CD4-positive, alpha-beta T cell treated with Interferon alpha-2 for 1 hour (primary cell): ENCODE data around the gene CAPN11.
"Not testable (repeated sequence)": the region's sequence is repeated elsewhere in the genome, so short reads cannot be mapped to it uniquely, and the experiment has no call there.

Source experiments
- DNase-seq, 2 donors: peaks; one replicate each; pipeline ENCODE4 v3.0.0-alpha.2; 2020 to 2022

The CAPN11 gene

DNA sequence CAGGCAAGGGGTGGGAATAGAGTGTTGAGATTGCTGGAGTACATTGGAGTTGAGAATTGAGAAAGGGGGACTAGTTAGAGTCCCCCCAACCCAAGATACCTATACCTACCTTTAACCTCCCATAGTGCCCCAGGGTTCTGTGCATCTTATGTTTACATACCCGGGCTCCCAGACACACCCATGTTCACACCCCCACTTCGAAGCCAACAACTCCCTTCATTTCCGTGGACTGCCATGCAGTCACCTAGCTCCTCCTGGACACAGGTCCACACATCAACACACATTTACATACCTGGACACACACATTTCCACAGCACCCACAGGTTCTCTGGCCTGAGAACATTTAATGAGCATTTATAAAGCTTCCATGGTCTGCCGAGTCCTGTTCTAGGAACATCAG, 26.1 kb upstream of the CAPN11 start:
- no peak for DNase-seq

GRCh38 chr6:44133003-44133931, 25.4 kb upstream of the CAPN11 start:
- DNase-seq: no peak

DNA sequence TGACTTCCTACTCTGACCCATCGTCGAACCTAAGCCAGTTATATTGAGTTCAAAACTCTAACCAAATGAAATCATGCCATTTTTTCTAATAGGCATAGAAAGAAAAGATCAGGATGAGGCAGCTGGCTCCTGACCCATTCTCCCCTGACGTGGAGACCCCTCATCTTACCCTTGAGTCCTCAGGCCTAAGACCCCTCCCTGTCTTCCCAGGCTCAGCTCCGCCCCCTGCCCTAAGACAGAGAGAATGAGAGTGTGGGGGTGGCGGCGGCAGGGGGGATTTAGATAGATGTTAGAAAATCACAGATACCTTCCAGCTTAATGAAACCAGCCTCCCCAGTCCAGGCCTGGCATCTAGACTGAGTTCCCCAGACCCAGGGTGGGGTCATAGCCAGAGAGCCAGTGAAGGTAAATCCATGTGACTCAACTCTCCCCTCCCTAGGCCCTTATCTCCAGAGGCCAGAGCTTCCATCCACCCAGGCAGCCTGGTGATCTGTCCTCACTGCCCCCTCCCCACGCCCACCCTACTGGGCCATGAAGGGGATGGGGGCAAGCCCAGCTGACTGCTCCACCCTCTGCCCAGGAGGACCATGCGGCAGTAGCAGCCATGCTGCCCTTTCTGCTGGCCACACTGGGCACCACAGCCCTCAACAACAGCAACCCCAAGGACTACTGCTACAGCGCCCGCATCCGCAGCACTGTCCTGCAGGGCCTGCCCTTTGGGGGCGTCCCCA, 24.5 kb upstream of the CAPN11 start:
- no peak for DNase-seq

DNA sequence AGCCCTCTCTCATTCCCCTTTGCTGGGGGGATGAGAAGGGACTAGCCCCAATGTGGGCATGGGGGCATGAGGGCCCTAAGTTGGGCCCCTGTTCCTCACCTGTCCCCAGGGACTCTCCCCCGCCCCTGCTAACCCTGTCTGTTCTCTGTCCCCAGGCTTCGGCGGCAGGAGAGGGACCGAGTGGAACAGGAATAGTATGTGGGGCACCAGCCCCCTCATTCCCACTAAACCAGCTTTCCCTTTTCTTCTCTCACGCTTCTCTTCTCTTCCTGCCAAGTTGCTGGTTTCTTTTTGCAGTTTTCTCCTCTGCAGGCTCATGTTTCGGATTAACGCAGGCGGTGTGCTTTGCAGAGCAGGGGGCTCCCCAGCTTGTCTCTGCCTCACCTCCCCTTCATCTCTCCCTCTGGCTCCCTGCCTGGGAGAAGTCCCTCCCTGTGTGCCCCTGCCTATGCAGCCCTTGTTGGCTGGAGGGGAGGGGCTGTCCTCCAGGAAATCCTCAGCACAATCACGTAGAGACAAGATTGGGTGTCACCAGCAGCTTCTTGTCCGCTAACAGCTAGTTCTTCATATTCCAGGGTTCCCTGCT, 23.4 kb upstream of the CAPN11 start:
- no peak for DNase-seq

DNA sequence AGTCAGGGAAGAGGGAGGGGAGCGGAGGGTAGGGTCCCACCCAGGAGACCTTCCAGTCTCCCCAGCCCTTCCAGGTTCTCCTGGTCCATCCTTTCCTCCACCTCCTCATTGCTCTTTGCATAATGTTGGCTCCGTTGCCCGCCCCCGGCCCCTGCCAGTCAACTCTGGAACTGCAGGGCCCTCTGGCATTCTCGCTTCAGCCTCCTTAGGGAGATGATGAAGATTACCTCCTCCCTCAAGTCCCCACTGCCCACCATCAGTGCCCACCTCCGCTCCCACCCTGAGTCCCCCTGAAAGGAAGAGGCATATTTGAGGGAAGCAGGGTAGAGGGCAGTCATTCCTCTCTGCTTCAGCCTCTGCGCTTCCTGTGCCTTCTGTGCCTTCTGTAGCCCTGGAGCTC, 22.7 kb upstream of the CAPN11 start:
- DNase-seq: no peak

DNA sequence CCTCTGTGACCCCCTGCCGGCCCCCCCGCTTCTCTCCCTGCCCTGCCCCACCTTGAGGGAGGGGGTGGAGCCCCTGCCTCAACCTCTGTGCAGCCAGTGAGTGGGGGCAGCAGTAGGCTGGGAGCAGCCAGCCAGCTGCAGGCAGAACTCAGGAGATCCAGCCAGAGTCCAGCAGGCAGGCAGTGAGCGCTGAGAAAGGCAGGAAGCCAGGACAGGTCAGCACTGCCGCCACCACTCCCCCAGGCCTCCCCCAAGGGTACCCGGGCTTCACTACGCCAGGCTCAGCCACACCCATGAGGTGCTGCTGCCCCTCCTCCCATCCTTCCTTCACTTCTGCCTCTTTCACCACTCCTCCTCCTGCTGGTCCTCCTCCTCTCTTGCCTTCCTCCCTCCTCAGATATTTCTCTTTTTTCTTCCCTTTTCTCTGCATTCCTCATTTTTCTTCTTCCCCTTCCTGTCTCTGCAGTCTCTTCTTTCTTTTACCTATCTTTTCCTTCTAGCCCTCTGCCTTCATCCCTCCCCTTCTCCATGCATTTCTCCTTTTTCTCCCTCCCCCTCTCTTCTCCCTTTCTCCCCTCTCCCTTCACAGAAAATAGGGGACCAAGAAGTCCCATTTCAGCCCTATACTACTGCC, 19.8 kb upstream of the CAPN11 start:
- DNase-seq: no peak

GRCh38 chr6:44139351-44139743, 19.3 kb upstream of the CAPN11 start:
- DNase-seq: no peak

GRCh38 chr6:44142835-44143234, 15.8 kb upstream of the CAPN11 start:
- no peak for DNase-seq

DNA sequence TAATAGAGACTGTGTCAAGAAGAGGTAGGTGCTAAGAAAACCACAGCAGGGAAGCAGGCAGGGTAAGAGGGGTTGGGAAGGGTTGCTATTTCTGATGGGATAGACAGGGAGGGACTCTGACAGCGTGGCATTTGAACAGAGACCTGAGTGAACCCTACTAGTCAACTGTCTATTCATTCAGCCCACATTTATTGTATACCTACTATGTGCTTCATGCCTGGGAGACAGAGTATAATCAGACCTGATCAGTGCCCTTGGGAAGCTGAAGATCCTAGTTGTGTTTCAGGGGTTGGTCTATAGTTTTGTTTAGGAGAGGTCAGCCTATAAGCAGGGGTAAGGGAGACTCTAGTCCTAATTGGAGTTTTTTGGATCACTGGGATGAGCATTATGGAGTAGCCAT, 14.9 kb upstream of the CAPN11 start:
- no peak for DNase-seq

GRCh38 chr6:44144536-44144935, 14.1 kb upstream of the CAPN11 start:
- DNase-seq: not testable (repeated sequence)

- no peak for DNase-seq
Observed at GRCh38 chr6:44145839-44146238, 12.8 kb upstream of the CAPN11 start.

DNA sequence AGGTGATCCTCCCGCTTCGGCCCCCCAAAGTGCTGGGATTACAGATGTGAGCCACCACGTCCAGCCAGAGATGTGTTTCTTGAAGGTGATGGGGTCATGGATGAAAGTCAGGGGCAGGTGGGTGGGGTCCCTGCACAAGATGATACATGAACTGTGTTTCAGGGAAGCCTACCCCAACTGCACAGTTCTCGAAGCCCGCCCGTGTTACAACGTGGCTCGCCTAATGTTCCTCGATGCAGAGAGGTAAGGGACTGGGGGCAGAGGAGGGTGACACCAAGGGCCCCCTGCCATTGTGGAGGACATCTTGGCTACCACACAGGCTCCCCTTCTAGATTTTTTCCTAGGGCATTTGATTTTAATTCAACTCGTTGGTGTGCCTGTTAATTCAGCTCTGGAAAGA, 11.9 kb upstream of the CAPN11 start:
- DNase-seq: no peak

DNA sequence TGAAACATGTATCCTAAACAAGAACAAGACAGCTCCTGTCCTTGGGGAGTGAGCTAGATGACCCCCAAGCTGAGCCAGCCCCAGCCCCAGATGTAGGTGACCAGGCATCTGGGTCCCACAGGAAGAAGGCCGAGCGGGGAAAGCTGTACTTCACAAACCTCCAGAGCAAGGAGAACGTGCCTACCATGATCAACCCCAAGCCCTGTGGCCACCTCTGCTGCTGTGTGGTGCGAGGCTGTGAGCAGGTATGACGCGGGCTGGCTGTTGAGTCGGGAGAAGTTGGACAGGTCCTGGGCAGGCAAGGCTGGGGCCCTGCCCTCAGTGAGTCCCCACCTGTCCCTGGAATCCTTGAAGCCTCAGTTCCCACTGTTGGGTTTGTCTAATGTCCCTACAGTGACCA, 11.4 kb upstream of the CAPN11 start:
- DNase-seq: no peak

DNA sequence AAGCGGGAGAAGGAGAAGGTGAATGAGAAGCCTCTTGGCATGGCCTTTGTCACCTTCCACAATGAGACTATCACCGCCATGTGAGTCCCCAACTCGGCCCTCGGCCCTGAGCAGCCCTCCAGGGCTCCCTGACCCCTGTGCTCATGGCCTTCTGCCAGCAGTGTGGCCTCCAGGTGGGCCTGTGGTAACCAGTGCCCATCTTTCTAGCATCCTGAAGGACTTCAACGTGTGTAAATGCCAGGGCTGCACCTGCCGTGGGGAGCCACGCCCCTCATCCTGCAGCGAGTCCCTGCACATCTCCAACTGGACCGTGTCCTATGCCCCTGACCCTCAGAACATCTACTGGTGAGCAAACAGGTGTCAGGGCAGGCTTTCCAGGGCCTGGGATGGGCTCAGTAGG, 10.3 kb upstream of the CAPN11 start:
- no peak for DNase-seq

- no peak for DNase-seq
Observed at GRCh38 chr6:44149369-44150012, 9.1 kb upstream of the CAPN11 start.

- DNase-seq: no peak
Observed at GRCh38 chr6:44150317-44150917, 8.2 kb upstream of the CAPN11 start.

GRCh38 chr6:44151348-44152108, 7.1 kb upstream of the CAPN11 start:
- DNase-seq: peak; percentile 72 to 80

DNA sequence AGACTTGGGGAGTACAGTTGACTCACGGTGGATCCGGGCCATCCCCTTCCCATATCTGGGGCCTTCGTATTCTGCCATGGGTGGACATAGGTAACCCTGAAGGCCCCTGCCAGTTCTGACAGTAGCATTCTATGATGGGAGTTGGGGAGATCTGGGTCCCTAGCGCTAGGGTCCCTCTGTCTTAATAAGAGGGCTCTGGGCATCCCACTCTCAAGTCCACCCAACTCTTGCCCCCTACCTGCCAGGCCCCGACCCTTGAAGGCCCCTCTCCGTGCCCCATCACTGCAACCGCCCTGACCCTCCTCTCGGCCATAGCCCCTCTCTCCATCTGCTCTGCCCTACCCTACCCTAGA, 6.5 kb upstream of the CAPN11 start:
- DNase-seq: no peak

DNA sequence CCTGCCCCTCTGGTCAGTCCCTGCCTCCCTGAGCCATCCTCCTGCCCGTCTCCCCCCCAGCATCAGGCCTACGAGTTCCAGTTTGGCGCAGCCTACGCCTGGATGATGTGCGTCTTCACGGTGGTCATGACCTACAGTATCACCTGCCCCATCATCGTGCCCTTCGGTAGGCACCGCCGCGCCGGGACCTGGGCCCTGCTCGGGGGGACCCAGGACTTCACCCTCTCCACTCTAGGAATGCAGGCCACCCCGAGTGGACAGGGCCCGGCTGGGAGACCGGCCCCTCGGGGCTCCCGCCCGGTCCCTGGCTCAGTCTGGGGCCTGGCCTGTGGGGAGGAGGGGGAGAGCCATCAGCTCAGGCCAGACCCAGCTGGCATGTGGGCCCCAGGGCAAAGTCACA, 6.1 kb upstream of the CAPN11 start:
- DNase-seq: no peak

GRCh38 chr6:44154067-44154466, 4.6 kb upstream of the CAPN11 start:
- no peak for DNase-seq

- DNase-seq: no peak
Observed at GRCh38 chr6:44156494-44157151, 2.0 kb upstream of the CAPN11 start.
